ENCODE results near the gene RPS6KA2. TPM values are rescaled to one million over a fixed set of nuclear protein-coding genes. Genes with fewer than 3 reads are reported as not detected.

RPS6KA2 gene
- total RNA-seq, 1 experiment from 2014 or later: 4.6 TPM

- no peak for DNase-seq (ENCODE audit: low spot score)
Measured at GRCh38 chr6:166488076-166488685, 138.9 kb downstream of the RPS6KA2 start.

- no peak for DNase-seq (ENCODE audit: low spot score)
Measured at GRCh38 chr6:166487148-166487547, 139.9 kb downstream of the RPS6KA2 start.

- no peak for DNase-seq (ENCODE audit: low spot score)
Measured at GRCh38 chr6:166486536-166486880, 140.5 kb downstream of the RPS6KA2 start.

- no peak for DNase-seq (ENCODE audit: low spot score)
Measured at GRCh38 chr6:166485651-166486535, 141.2 kb downstream of the RPS6KA2 start.

- no peak for DNase-seq (ENCODE audit: low spot score)
Measured at GRCh38 chr6:166484863-166485262, 142.2 kb downstream of the RPS6KA2 start.

- no peak for DNase-seq (ENCODE audit: low spot score)
Measured at GRCh38 chr6:166483573-166484250, 143.3 kb downstream of the RPS6KA2 start.

- DNase-seq (ENCODE audit: low spot score): no peak
Measured at GRCh38 chr6:166483026-166483425, 144.0 kb downstream of the RPS6KA2 start.

GRCh38 chr6:166478782-166479592 is 148.1 kb downstream of the RPS6KA2 start:
- DNase-seq (ENCODE audit: low spot score): no peak

- DNase-seq (ENCODE audit: low spot score): no peak
Measured at GRCh38 chr6:166477647-166478365, 149.2 kb downstream of the RPS6KA2 start.

- no peak for DNase-seq (ENCODE audit: low spot score)
Measured at GRCh38 chr6:166476634-166477215, 150.3 kb downstream of the RPS6KA2 start.

GRCh38 chr6:166476061-166476591 is 150.9 kb downstream of the RPS6KA2 start:
- no peak for DNase-seq (ENCODE audit: low spot score)

- DNase-seq (ENCODE audit: low spot score): no peak
Measured at GRCh38 chr6:166474721-166475565, 152.1 kb downstream of the RPS6KA2 start.

- DNase-seq (ENCODE audit: low spot score): no peak
Measured at GRCh38 chr6:166473886-166474571, 153.0 kb downstream of the RPS6KA2 start.

GRCh38 chr6:166472636-166473035 is 154.4 kb downstream of the RPS6KA2 start:
- no peak for DNase-seq (ENCODE audit: low spot score)

- no peak for DNase-seq (ENCODE audit: low spot score)
Measured at GRCh38 chr6:166471797-166472260, 155.2 kb downstream of the RPS6KA2 start.

- no peak for DNase-seq (ENCODE audit: low spot score)
Measured at GRCh38 chr6:166470863-166471410, 156.1 kb downstream of the RPS6KA2 start.

- DNase-seq (ENCODE audit: low spot score): no peak
Measured at GRCh38 chr6:166470029-166470862, 156.8 kb downstream of the RPS6KA2 start.

Measured in H4 (cell line).